Stomach smooth muscle (tissue), 2 donors: ENCODE data around the gene PIGN.

Source experiments
- H3K27ac ChIP-seq: one replicate; pipeline ENCODE4 v1.7.0; 2013; ENCODE audit warnings: mild to moderate bottlenecking, low read length, inconsistent platforms
- H3K27me3 ChIP-seq, 2 donors: one replicate each; pipeline ENCODE4 v1.7.0; 2013; ENCODE audit warnings: low read length in 2 of 2; ENCODE audit not compliant: insufficient read depth in 2 of 2, control insufficient read depth in 1 of 2
- H3K36me3 ChIP-seq, 2 donors: one replicate each; pipeline ENCODE4 v1.7.0; 2013; ENCODE audit warnings: low read length in 2 of 2; ENCODE audit not compliant: control insufficient read depth in 2 of 2, insufficient read depth in 2 of 2
- H3K4me1 ChIP-seq: one replicate; pipeline ENCODE4 v1.7.0; 2013; ENCODE audit warnings: low read length; ENCODE audit not compliant: control insufficient read depth, insufficient read depth
- H3K4me3 ChIP-seq, 2 donors: one replicate each; pipeline ENCODE4 v1.7.0; 2013; ENCODE audit warnings: low read length in 2 of 2
- H3K9ac ChIP-seq, 2 donors: one replicate each; pipeline ENCODE4 v1.7.0; 2013; ENCODE audit warnings: low read length in 2 of 2, mild to moderate bottlenecking in 1 of 2
- H3K9me3 ChIP-seq, 2 donors: one replicate each; pipeline ENCODE4 v1.7.0; 2013; ENCODE audit warnings: low read length in 2 of 2; ENCODE audit not compliant: control insufficient read depth in 2 of 2
- donor health status: healthy.
- donor health status: Pancreatic carcinoma.

PIGN gene

GRCh38 chr18:62118328-62118727, 68.5 kb downstream of the PIGN start:
- Histone ChIP-seq H3K4me3 (no peak overlapping the region), H3K9me3 (no peaks in the 10 kb centered on the region), H3K27ac (no peak overlapping the region), H3K36me3 (no peaks in the 10 kb centered on the region), H3K9ac (no peak overlapping the region), H3K4me1 (no peaks in the 10 kb centered on the region), H3K27me3 (no peaks in the 10 kb centered on the region)

GRCh38 chr18:62109676-62110075, 77.2 kb downstream of the PIGN start:
- H3K9me3 ChIP-seq, result no peaks in the 10 kb centered on the region
- H3K4me1 ChIP-seq, result no peaks in the 10 kb centered on the region
- no peak overlapping the region for H3K9ac ChIP-seq
- H3K36me3 ChIP-seq, result peaks cover 0 to 3% of the 10 kb centered on the region in 2 donors
- H3K4me3 ChIP-seq, result no peak overlapping the region
- H3K27ac ChIP-seq, result no peak overlapping the region
- no peaks in the 10 kb centered on the region for H3K27me3 ChIP-seq

- H3K9me3 ChIP-seq, result no peaks in the 10 kb centered on the region
- H3K27ac ChIP-seq, result no peak overlapping the region
- H3K9ac ChIP-seq, result no peak overlapping the region
- H3K4me1 ChIP-seq, result no peaks in the 10 kb centered on the region
- peaks cover 0 to 7% of the 10 kb centered on the region in 2 donors for H3K36me3 ChIP-seq
- H3K4me3 ChIP-seq, result no peak overlapping the region
- no peaks in the 10 kb centered on the region for H3K27me3 ChIP-seq
Observed at GRCh38 chr18:62107881-62108280, 79.0 kb downstream of the PIGN start.

GRCh38 chr18:62106271-62106670, 80.6 kb downstream of the PIGN start:
- Histone ChIP-seq H3K4me3 (no peak overlapping the region), H3K9me3 (no peaks in the 10 kb centered on the region), H3K27ac (no peak overlapping the region), H3K9ac (no peak overlapping the region), H3K27me3 (no peaks in the 10 kb centered on the region), H3K4me1 (no peaks in the 10 kb centered on the region), H3K36me3 (peaks cover 0 to 11% of the 10 kb centered on the region in 2 donors)

GRCh38 chr18:62105376-62105775, 81.5 kb downstream of the PIGN start:
- Histone ChIP-seq H3K9ac (no peak overlapping the region), H3K27me3 (no peaks in the 10 kb centered on the region), H3K27ac (no peak overlapping the region), H3K36me3 (peaks cover 0 to 11% of the 10 kb centered on the region in 2 donors), H3K4me3 (no peak overlapping the region), H3K4me1 (no peaks in the 10 kb centered on the region), H3K9me3 (no peaks in the 10 kb centered on the region)

GRCh38 chr18:62102221-62102620, 84.6 kb downstream of the PIGN start:
- Histone ChIP-seq H3K4me3 (no peak overlapping the region), H3K9me3 (no peaks in the 10 kb centered on the region), H3K4me1 (no peaks in the 10 kb centered on the region), H3K27me3 (no peaks in the 10 kb centered on the region), H3K36me3 (peaks cover 0 to 20% of the 10 kb centered on the region in 2 donors), H3K27ac (no peak overlapping the region), H3K9ac (no peak overlapping the region)

GRCh38 chr18:62101321-62101721, 85.5 kb downstream of the PIGN start:
- H3K9ac ChIP-seq, result no peak overlapping the region
- no peaks in the 10 kb centered on the region for H3K9me3 ChIP-seq
- no peak overlapping the region for H3K4me3 ChIP-seq
- no peaks in the 10 kb centered on the region for H3K4me1 ChIP-seq
- H3K27ac ChIP-seq, result no peak overlapping the region
- H3K27me3 ChIP-seq, result no peaks in the 10 kb centered on the region
- peaks cover 0 to 17% of the 10 kb centered on the region in 2 donors for H3K36me3 ChIP-seq

GRCh38 chr18:62098960-62099359, 87.9 kb downstream of the PIGN start:
- Histone ChIP-seq H3K27me3 (no peaks in the 10 kb centered on the region), H3K27ac (no peak overlapping the region), H3K36me3 (peaks cover 0 to 17% of the 10 kb centered on the region in 2 donors), H3K9ac (no peak overlapping the region), H3K4me1 (no peaks in the 10 kb centered on the region), H3K9me3 (no peaks in the 10 kb centered on the region), H3K4me3 (no peak overlapping the region)

- H3K27ac ChIP-seq, result no peak overlapping the region
- no peak overlapping the region for H3K4me3 ChIP-seq
- H3K9ac ChIP-seq, result no peak overlapping the region
- no peaks in the 10 kb centered on the region for H3K9me3 ChIP-seq
- no peaks in the 10 kb centered on the region for H3K4me1 ChIP-seq
- peaks cover 0 to 13% of the 10 kb centered on the region in 2 donors for H3K36me3 ChIP-seq
- H3K27me3 ChIP-seq, result no peaks in the 10 kb centered on the region
Observed at GRCh38 chr18:62097698-62098097, 89.2 kb downstream of the PIGN start.

GRCh38 chr18:62091487-62092120, 95.3 kb downstream of the PIGN start:
- Histone ChIP-seq H3K27me3 (no peaks in the 10 kb centered on the region), H3K4me1 (no peaks in the 10 kb centered on the region), H3K9ac (no peak overlapping the region), H3K4me3 (no peak overlapping the region), H3K36me3 (peaks cover 3 to 5% of the 10 kb centered on the region in 2 donors), H3K27ac (no peak overlapping the region), H3K9me3 (no peaks in the 10 kb centered on the region)

- Histone ChIP-seq H3K27me3 (no peaks in the 10 kb centered on the region), H3K27ac (no peak overlapping the region), H3K9me3 (no peaks in the 10 kb centered on the region), H3K36me3 (peaks cover 3 to 7% of the 10 kb centered on the region in 2 donors), H3K4me1 (no peaks in the 10 kb centered on the region), H3K9ac (no peak overlapping the region), H3K4me3 (no peak overlapping the region)
Observed at GRCh38 chr18:62089174-62089573, 97.7 kb downstream of the PIGN start.
